Anterior cingulate cortex (tissue), 58 donors: ENCODE measurements around the gene OGDHL.
"Not testable (repeated sequence)": the region's sequence is repeated elsewhere in the genome, so short reads cannot be mapped to it uniquely, and the experiment has no call there.

Source experiments
- DNase-seq, 58 donors: peaks; one replicate each; lab custom pipeline; 2025; lab: John Stamatoyannopoulos, UW

The OGDHL gene

DNA sequence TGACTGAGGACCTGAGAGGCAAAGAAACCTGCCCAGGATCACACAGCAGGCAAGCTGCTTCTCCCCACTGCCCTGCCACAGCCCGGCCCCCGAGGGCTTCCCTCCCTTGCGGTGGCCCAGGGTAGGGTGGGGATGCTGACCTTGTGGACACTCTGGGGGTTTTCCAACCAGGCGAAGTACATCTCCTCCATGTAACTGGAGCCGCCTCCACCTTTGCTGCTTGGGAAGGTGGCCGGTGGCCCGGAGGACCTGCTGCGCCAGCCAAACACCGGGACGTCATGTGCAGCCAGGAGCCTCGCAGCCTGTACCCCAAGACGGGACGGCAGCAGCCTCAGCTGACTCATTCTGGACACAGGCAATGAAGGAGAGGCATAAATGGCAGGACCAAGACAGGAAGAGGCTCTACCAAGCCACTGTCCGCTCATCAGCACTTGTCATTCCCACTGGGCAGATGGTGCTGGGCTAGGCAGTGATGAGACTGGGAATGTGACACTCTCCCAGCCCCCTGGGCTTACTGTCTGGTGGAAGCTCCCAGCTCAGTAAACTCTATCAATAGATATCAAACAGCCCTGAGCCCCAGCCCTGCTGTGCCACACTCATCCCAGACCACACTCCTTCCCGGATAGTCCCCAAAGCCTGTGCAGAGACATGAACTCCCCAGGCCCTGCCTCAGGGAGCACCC is 3.7 kb downstream of the OGDHL start:
- DNase-seq, result no peak

DNA sequence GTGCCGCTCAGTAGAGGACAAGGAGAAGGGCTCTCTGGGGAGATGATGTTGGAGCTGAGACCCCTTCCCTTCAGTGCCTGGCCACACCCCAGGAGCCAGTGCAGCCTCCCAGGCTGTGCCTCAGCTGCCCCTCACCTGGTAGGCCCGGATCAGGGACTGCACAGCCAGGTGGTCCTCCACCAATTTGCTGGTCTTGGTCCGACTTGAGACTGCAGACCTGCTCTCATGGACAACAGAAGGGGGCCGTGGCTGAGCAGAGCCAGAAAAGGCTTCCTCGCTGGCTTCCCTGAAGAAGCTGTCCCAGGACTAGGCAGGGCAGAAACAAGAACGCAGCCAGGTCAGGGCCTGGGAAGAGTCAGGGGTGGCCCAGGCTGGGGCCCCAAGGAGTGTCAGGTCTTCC is 5.5 kb downstream of the OGDHL start:
- no peak for DNase-seq

DNA sequence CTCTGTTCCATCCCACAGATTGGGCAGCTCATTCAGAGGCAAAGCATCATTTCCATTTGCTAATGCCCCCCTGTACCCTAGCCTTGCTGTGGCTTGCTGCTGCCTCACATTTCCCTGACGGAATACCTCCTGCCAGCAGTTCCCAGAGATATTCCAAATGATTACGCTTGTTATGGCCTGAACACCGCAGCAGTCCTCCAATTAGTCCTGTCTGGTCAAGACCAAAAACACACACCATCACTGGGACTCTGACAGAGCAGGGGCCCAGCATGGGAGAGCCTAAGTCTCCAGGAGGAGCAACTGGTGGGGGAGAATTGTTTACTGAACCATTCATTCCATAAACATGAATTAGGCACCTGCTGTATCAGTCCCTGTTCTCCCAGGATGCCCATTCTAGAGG is 6.1 kb downstream of the OGDHL start:
- DNase-seq, result no peak

DNA sequence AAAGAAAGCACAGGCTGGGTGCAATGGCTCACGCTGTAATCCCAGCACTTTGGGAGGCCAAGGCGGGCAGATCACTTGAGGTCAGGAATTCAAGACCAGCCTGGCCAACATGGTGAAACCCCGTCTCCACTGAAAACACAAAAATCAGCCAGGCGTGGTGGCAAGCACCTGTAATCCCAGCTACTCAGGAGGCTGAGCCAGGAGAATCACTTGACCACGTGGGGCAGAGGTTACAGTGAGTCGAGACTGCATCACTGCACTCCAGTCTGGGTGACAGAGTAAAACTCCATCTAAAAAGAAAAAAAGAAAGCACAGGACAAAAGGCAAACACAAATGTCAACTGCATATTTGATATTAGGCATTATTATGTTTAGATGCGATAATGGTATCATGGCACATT is 7.2 kb downstream of the OGDHL start:
- DNase-seq, result not testable (repeated sequence)

DNA sequence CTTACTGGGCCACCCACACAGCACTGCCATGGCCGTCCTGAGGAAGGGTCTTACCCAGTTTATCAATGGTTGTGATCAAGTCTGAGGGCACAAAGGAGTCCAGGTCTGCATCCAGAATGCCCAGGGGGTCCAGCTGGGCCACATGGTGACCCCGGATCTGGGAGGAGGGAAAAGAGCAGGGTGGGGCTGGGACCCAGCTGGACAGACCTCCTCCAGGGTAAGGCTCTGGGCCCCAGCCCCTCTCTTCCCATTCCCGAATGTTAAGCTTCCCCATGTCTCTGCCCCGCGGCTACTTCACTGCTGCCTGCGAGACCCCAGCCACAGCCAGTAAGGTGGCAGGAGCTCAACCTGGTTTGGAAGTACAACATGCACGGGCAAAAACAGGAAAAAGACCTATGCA is 9.5 kb downstream of the OGDHL start:
- no peak for DNase-seq

DNA sequence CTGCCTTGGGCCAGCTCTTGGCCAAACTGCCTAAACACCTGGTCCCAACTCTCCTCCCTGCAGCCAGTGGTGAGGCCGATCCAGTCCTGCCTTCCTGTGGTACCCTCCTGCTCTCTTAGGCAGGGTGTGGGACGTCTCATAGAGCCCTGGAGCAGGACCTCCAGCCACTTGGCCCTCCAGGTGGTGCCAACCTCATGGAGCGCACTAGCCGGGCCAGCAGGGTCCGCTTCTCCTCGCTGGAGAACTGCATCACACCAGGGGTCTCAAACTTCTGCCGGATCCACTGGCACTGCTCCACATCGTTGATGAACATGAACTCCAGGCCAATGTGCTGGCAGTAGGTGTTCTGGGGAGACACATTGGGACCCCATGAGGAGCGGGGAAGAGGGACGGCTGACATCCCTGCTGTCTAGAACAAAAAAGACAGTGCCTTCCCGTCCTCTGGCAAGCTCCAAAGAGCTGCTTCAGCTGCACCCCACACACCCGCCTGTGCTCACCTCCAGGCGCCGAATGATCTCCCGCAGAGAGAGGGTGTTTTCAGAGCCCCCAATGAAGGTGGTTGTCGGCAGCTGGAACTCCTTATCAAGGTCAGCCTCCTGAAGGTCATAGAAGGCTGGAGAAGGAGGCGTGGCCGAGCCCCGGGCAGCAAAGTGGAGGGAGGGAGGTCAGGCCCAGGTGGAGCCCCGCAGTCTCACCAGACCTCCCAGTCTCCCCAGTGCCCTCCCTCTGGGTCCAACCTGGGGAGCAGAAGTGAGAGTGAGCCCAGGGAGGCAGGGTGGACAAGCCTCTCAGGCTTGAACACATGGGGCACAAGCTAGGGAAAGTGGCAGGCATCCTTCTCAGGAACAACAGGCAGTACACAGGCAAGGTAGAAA is 10.2 kb downstream of the OGDHL start:
- no peak for DNase-seq

DNA sequence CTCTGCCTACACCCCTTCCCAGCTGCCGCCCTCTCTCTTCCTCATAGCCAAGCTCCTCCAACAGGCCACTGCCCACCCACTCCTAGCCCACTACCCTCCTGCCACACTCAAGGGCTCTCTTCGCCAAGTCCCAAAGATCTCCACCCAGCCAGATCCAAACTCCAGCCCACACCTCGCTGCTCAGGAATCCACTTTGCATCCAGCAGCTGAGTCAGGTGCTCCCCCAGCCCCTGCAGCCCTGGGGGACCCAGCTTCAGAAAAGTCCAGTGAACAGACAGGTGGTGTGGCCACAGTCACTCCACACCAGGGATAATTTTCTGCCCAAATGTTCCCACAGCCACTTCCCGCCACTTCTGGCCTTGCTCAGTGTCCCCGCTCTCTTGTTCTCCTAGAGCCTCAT is 10.9 kb downstream of the OGDHL start:
- no peak for DNase-seq

DNA sequence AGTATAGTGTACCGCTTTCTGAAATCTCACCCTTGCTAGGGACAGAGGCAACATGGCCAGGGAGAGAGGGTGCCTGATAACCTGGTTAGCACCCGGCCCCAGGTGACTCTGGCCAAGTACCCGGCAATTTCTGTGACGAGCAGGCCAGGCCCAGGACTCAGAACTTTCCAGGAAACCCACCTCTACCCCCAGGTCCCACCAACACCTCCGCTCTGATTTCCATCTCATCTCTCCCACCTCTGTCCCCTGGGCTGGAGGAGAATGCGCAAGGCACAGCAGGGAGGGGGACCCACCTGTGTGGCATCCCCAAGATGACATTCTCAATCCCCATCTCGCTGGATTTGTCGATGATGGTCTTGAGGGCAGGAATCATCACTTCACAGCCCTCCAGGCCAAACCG is 11.6 kb downstream of the OGDHL start:
- DNase-seq, result no peak

DNA sequence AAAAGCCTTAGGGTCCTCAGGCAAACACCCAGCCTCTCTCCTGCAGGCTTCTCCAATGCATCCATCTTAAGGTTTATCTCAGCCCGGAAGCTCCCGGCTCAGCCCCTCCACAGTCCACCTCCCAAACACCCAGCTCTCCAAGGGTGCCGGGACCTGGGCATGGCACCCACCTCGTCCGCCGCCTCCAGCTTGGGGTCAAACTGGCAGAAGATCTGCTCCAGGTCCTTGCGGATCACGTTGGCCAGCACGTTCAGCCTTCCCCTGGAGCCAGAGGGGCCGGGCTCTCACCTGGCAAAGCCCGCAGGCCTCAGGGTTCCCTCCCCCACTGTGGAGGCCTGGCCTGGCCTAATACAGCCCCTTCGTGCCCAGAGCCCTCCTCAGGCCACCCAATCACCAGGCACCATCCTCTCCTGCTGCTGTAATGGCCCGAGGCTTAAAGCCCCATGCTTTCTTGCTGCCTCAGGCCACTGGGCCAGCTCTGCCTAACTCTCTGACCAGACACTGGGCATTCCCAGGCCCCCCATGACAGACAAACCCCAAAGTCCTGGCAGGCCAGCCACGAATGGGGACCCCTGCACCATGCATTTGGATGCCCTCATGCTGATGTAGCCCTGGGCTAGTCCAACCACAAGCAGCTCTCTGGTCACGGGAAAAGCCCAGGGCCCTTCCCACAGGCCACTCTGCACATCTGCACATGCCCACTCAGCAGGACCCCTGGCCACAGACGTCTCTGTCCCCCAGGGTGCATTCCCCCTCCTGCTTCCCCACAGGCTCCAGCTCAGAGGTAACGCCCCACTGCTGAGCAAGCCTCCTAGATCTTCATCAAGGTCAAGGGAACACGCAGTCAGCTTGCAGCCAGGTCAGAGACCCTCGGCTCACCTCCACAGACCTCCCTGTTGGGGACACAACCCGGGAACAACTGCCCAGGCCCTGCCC is 12.3 kb downstream of the OGDHL start:
- no peak for DNase-seq

DNA sequence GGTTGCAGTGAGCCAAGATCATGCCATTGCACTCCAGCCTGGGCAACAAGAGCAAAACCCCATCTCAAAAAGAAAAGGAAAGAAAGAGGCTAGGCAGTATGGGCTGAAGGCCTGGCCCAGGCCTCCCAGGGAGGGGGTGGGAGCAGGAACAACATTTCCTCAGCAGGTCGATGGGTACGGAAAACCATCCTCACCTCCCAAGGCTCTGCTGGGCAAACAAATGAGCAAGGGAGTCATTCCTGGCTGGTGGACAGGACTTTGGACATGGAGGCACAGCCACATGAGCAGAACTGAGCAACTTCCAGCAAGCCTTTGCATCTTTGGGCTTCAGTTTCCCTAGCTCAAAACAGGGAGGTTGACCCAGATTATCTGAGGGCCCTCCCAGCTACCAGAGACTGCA is 13.0 kb downstream of the OGDHL start:
- no peak for DNase-seq

DNA sequence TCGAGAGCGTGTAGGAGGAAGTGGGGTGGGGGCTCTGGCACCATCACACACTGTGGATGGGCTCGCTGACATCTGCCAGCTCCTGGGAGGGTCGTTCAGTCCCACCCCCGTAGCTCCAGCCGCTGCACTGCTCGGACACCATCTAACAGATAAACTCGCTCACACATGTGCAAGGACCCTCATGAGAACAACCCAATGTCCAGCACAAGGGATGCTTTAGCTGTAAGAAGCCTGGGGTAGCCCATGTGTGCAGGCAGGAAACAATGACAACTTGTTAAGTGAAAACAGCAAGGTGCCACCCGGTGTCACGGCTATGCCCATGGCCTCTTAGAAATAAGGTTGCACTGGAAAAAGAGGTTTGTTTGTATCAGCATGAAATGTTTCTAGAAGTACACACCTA is 14.1 kb downstream of the OGDHL start:
- no peak for DNase-seq

DNA sequence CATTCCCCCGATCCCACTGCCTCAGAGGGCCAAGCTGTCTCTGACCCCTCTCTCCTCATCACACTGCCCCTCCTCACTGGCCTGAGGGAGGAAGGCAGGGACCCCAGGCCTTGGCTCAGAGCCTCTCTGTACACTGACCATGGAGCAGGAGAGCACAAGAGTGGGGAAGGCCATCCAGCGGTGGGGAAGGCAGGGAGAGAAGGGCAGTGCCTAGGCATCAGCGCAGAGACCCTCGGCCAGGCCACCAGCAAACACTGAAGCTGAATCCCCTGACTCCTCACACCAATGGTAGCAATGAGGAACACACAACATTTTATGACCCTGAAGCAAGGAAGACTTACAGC is 14.8 kb downstream of the OGDHL start:
- no peak for DNase-seq

DNA sequence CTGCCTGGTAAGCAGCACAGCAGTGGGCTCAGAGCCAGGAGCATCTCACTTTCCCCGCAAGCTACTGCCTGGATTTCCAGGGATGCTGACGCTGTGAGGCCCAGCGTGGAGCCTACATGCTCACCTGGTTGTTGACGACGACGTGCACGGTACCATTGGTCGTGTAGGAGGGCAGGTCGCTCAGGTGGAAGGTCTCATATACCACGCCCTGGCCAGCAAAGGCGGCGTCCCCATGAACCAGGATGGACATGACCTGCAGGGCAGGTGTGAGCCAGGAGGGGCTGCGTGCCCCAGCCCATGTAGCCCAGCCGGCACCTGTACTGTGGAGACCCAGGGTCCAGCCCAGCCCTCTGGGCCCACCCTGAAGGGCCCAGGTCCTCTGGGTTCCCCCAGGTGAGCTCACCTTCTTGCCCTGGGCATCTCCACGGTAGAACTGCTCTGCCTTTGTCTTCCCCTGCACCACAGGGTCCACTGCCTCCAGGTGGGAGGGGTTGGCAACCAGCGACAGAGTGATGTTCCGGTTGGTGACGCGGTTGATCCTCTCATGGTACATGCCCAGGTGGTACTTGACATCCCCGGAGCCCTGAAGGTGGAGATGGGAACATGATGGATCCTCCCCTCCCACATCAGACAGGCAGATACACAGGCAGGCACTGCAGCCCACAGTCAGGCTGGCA is 15.4 kb downstream of the OGDHL start:
- DNase-seq, result no peak

DNA sequence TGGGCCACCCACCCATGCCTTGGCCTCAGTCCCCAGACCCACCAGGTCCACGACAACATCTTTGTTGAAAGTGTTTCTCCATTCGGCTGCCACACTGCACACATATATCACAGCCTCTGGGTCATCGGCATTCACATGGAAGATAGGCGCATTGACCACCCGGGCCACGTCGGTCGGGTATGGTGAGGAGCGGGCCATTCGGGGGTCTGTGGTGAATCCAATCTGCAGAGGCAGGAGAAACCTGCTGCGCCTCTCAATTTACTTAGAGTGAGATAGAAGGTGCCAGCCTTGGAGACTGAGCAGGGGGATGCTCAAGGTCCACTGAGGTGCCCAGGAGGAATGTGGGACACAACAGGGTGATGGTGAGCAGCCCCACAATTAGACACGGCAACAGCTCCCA is 16.4 kb downstream of the OGDHL start:
- no peak for DNase-seq

DNA sequence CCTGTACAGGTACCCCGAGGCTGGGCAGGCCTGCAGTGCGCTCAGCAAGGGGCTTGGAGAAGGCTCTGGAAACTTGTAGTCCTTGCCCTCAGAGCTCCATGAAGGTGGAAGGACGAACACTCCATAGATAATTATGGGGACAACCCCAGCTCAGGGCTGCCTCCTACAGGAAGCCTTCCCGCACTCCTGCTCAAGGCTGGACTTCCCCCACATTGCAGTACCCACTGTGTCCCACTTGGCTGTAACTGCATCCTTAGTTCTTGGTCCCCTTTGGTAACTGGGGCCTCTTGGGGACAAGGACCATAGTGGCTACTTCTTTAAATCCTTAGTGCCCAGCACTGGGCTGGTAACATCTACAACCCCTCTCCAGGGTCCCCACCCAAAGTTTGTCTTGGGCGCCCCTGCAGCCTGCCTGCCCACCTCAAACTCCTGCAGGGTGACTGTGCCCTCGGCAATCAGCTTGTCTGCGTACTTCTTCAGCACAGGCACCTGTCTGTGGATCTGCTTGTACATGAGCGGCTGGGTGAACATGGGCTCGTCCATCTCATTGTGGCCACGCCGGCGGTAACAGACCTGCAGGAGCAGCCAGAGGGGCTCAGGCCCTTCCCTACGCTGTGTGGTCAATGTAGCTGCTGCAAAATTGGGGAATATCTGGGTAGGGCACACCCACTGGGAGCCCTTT is 17.1 kb downstream of the OGDHL start:
- no peak for DNase-seq

DNA sequence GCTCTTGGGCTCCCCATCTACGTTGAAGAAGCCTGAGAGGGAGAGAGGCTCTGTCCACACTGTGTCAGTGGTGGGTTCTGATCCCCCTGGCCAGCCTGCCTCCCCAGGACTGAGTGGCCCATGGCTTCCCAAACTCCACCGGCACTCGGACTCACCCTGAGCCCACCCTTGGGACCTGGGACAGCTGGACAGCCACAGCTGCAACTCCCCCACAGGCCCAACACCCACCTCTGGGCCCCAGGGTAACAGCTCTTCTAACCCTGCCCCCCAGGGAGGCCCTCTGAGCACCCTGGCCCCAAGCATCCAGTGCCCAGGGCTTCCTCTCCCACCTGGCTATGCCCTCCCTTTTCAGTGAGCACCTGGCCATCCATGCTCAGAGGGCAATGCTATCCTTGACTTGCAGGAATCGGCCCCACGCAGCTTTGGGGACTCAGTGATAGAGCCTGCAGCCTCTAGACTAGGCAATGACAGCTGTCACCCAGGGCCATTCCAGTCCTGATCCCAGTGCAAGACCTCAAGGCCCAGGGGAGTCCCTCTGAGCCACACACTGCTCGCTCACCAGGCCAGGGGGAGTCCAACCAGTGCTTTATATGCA is 17.9 kb downstream of the OGDHL start:
- DNase-seq, result no peak

DNA sequence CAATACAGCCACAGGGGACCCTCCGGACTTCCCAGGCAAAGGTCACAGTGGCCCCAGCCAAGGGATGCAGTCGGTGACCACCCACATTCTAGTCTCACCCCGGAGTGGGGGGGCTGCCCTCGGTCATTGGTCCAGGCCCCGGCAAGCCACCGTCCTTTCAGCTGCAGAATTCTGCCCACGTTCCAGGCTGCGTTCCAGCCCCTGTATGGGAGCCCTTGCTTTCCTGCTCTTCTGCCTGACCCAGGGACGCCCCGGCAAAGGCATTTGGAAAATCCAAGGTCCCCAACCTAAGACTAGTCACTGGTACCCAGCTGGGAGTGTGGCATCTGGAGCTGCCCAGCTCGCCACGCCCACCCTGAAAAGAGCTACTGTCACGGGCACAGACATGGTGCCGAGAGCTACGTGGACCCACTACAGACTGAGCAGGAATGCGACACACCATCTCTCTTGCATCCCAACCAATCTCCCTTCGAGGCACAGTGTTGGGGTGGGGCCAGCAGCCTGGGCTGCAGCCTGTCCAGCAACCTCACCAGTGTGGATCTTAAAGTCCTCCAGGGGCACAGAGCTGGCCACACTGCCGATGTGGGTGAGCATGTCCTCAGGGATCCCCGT is 18.6 kb downstream of the OGDHL start:
- no peak for DNase-seq

DNA sequence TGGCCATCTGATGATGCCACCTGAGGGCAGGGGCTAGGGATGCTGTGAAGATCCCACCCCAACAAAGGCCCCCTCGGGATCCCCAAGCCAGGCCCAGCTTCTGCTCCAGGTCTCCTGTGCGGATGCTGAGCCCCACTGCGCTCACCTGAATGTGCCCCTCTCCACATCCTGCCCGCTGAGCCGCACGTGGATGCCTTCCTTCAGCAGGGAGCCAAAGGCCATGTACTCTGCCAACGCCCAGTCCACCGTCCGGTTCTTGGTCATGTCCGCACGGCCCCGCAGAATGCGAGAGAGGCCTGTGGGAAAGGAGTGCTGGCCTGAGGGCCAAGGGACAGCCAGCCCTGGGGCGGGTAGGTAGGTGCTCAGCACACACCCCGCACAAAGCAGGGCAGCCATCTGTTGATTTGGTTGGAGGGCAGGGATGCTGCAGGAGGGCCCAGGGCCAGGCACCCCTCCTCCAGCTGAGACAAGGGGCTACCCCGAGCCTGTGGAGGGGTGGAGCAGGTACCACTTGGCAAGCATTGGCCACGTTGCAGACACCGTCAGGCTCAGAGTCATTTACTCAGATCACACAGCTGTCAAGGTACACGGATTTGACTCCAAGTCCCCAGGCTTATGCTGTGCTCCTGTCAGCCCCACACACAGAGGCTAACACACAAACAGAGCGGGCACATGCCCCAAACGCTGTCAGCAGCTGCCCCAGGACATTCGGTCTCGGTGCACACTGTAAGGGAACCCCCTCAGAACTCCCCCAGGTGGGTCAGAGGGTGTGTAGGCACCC is 19.2 kb downstream of the OGDHL start:
- DNase-seq, result no peak
